HL-60 (cell line): ENCODE data around the gene FRS3.

Experiments used
- TF ChIP-seq, protein P1 (sequence below): IDR thresholded peaks from 2 replicates; pipeline ENCODE4 v1.6.1; 2012; ENCODE audit warnings: low read depth; ENCODE audit not compliant: insufficient replicate concordance
- TF ChIP-seq, protein P2 (sequence below): IDR thresholded peaks from one replicate; pipeline ENCODE4 v1.5.1; 2011; ENCODE audit warnings: low read length, control low read depth, inconsistent platforms; ENCODE audit not compliant: insufficient read depth

DNA sequence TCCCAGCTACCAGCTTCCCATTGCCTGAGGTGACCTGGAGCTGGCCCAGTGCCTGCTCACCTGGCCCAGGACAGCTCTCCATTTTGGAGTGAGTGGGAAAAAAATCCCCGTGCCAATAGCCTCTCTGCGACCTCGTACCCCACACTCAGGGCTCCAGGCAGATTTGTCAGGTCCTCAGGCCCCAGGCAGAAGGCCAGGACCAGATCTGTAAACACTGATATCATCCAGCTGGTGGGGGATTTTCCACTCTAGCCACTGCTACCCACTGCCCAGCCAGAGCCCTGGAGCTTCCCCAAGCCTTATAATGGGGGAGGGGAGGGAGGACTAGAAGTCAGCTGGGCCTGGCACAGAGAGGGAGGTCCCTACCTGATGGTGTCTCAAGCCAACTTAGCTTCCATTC is 31.2 kb downstream of the FRS3 start:
- TF ChIP-seq, protein P1, sequence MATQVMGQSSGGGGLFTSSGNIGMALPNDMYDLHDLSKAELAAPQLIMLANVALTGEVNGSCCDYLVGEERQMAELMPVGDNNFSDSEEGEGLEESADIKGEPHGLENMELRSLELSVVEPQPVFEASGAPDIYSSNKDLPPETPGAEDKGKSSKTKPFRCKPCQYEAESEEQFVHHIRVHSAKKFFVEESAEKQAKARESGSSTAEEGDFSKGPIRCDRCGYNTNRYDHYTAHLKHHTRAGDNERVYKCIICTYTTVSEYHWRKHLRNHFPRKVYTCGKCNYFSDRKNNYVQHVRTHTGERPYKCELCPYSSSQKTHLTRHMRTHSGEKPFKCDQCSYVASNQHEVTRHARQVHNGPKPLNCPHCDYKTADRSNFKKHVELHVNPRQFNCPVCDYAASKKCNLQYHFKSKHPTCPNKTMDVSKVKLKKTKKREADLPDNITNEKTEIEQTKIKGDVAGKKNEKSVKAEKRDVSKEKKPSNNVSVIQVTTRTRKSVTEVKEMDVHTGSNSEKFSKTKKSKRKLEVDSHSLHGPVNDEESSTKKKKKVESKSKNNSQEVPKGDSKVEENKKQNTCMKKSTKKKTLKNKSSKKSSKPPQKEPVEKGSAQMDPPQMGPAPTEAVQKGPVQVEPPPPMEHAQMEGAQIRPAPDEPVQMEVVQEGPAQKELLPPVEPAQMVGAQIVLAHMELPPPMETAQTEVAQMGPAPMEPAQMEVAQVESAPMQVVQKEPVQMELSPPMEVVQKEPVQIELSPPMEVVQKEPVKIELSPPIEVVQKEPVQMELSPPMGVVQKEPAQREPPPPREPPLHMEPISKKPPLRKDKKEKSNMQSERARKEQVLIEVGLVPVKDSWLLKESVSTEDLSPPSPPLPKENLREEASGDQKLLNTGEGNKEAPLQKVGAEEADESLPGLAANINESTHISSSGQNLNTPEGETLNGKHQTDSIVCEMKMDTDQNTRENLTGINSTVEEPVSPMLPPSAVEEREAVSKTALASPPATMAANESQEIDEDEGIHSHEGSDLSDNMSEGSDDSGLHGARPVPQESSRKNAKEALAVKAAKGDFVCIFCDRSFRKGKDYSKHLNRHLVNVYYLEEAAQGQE = no peak
- TF ChIP-seq, protein P2, sequence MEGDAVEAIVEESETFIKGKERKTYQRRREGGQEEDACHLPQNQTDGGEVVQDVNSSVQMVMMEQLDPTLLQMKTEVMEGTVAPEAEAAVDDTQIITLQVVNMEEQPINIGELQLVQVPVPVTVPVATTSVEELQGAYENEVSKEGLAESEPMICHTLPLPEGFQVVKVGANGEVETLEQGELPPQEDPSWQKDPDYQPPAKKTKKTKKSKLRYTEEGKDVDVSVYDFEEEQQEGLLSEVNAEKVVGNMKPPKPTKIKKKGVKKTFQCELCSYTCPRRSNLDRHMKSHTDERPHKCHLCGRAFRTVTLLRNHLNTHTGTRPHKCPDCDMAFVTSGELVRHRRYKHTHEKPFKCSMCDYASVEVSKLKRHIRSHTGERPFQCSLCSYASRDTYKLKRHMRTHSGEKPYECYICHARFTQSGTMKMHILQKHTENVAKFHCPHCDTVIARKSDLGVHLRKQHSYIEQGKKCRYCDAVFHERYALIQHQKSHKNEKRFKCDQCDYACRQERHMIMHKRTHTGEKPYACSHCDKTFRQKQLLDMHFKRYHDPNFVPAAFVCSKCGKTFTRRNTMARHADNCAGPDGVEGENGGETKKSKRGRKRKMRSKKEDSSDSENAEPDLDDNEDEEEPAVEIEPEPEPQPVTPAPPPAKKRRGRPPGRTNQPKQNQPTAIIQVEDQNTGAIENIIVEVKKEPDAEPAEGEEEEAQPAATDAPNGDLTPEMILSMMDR = no peak
